Measurements from ENCODE around the gene ADAMTS8.

- TF ChIP-seq CTCF (IDR thresholded peaks at IDR 0.05; ENCODE audit: low read length) (no peak), EZH2 (optimal IDR thresholded peaks at IDR 0.05; ENCODE audit: low read depth, low read length) (no peak)
These were observed 49.1 kb downstream of the ADAMTS8 start for GRCh38 chr11:130379276-130379675.

Measured in MM.1S (cell line).